Upper lobe of left lung (tissue), 6 donors: ENCODE results near the gene CST7. TPM values are rescaled to one million over a fixed set of nuclear protein-coding genes. Genes with fewer than 3 reads are reported as not detected.

Experiments used
- ATAC-seq, 2 donors: fragments of 200-7000 bp; cut with Tn5 transposase; one replicate each; pipeline ENCODE4 v1.9.1; 2022; ENCODE audit warnings: mild to moderate bottlenecking in 2 of 2, moderate library complexity in 2 of 2; ENCODE audit not compliant: low FRiP score in 2 of 2
- DNase-seq, 2 donors: peaks; one replicate each; pipeline ENCODE4 v3.0.0-alpha.2; 2019 to 2020
- H3K27ac ChIP-seq, 4 donors: fragments of 200-600 bp; sonication (generic); one replicate each; pipeline ENCODE4 v1.5.1; 2016 to 2019
- H3K27me3 ChIP-seq, 4 donors: fragments of 200-600 bp; sonication (generic); one replicate each; pipeline ENCODE4 v1.5.1; 2017 to 2019
- H3K36me3 ChIP-seq, 4 donors: fragments of 200-600 bp; sonication (generic); one replicate each; pipeline ENCODE4 v1.5.1; 2016 to 2019
- H3K4me1 ChIP-seq, 4 donors: fragments of 200-600 bp; sonication (generic); one replicate each; pipeline ENCODE4 v1.5.1; 2018 to 2019
- H3K4me3 ChIP-seq, 4 donors: fragments of 200-600 bp; sonication (generic); one replicate each; pipeline ENCODE4 v1.5.1; 2017 to 2019; ENCODE audit warnings: mild to moderate bottlenecking in 2 of 4, moderate library complexity in 1 of 4
- H3K9me3 ChIP-seq, 4 donors: fragments of 200-600 bp; sonication (generic); one replicate each; pipeline ENCODE4 v1.5.1; 2018 to 2019
- CTCF ChIP-seq, 6 experiments: fragments of 450-650 bp in 4 of 6; fragments of 200-600 bp in 2 of 6; sonication (generic) in 2 of 6; IDR thresholded peaks; one replicate each; pipeline ENCODE4 v1.5.1; 2016 to 2019; ENCODE audit warnings: antibody characterized with exemption in 6 of 6
- EP300 ChIP-seq, 4 donors: sonication (generic); formaldehyde crosslinking; IDR thresholded peaks; one replicate each; pipeline ENCODE4 v1.5.1; 2017; ENCODE audit warnings: antibody characterized with exemption in 4 of 4, control low read depth in 2 of 4
- POLR2A ChIP-seq, 4 donors: fragments of 450-650 bp; IDR thresholded peaks; one replicate each; pipeline ENCODE4 v1.5.1; 2016 to 2017; ENCODE audit warnings: antibody characterized with exemption in 4 of 4, mild to moderate bottlenecking in 2 of 4
- POLR2AphosphoS5 ChIP-seq, 2 donors: sonication (generic); formaldehyde crosslinking; IDR thresholded peaks; one replicate each; pipeline ENCODE4 v1.5.1; 2017; ENCODE audit warnings: antibody characterized with exemption in 2 of 2
- WGBS, 2 donors: methylation state at CpG; one replicate each; pipeline ENCODE4 v1.1.5; 2017 to 2018; 5-methylcytosine and 5-hydroxymethylcytosine counted together
- total RNA-seq, 6 donors: library from RNA; depleted of rRNA in 4 of 6; stranded (reverse); fragments of >200 nt in 4 of 6; gene quantifications; one replicate each; pipeline versions ENCODE4 v1.1.0 to v1.2.1, GENCODE V29; 2016 to 2021
- donor health status: DM: no; HTN: no; CAD: no; lungs with moderate emphysema.
- donor health status: DM: no; HTN: yes; CAD: no; lungs with severe emphysema.

The CST7 gene
- total RNA-seq, 6 donors from 2014 or later = 13.7 to 28.3 (median 15.4) TPM; not detected in 1

- no peak for ATAC-seq
- H3K4me1 ChIP-seq = peaks cover 0 to 15% (median 8%) of the 10 kb centered on the region in 4 donors
- no peaks in the 10 kb centered on the region for H3K9me3 ChIP-seq
- no peak overlapping the region for H3K27ac ChIP-seq
- no peak overlapping the region for H3K4me3 ChIP-seq
- H3K27me3 ChIP-seq = no peaks in the 10 kb centered on the region
- WGBS, 2 donors = 86 to 87% methylated on average over 6 to 7 of the region's 7 CpGs
- TF ChIP-seq EP300 (IDR thresholded peaks at IDR 0.05) (no peak), POLR2A (IDR thresholded peaks at IDR 0.05) (no peak), POLR2AphosphoS5 (IDR thresholded peaks at IDR 0.05) (no peak), CTCF (IDR thresholded peaks at IDR 0.05) (no peak)
- H3K36me3 ChIP-seq = no peaks in the 10 kb centered on the region
- DNase-seq = no peak
Observed at GRCh38 chr20:24933266-24933908, 15.7 kb upstream of the CST7 start.

GRCh38 chr20:24934101-24934661, 14.9 kb upstream of the CST7 start:
- ATAC-seq (no peak), DNase-seq (peak; percentile 9 to 37)
- 74 to 87% methylated on average over 3 to 7 of the region's 9 CpGs for WGBS, 2 donors
- H3K4me1 ChIP-seq = peaks cover 0 to 15% (median 7%) of the 10 kb centered on the region in 4 donors
- no peak overlapping the region for H3K27ac ChIP-seq
- no peaks in the 10 kb centered on the region for H3K9me3 ChIP-seq
- no peaks in the 10 kb centered on the region for H3K36me3 ChIP-seq
- H3K4me3 ChIP-seq = no peak overlapping the region
- H3K27me3 ChIP-seq = no peaks in the 10 kb centered on the region
- TF ChIP-seq POLR2AphosphoS5 (IDR thresholded peaks at IDR 0.05) (no peak), CTCF (IDR thresholded peaks at IDR 0.05) (no peak), POLR2A (IDR thresholded peaks at IDR 0.05) (no peak), EP300 (IDR thresholded peaks at IDR 0.05) (no peak)

GRCh38 chr20:24934716-24935115, 14.4 kb upstream of the CST7 start:
- TF ChIP-seq POLR2A (IDR thresholded peaks at IDR 0.05) (no peak), CTCF (IDR thresholded peaks at IDR 0.05) (no peak), POLR2AphosphoS5 (IDR thresholded peaks at IDR 0.05) (no peak), EP300 (IDR thresholded peaks at IDR 0.05) (no peak)
- H3K4me3 ChIP-seq = no peak overlapping the region
- H3K27me3 ChIP-seq = no peaks in the 10 kb centered on the region
- H3K36me3 ChIP-seq = no peaks in the 10 kb centered on the region
- WGBS, 2 donors = 79 to 86% methylated on average over 3 of the region's 3 CpGs
- ATAC-seq = no peak
- H3K27ac ChIP-seq = no peak overlapping the region
- no peak for DNase-seq
- H3K9me3 ChIP-seq = no peaks in the 10 kb centered on the region
- peaks cover 0 to 10% (median 5%) of the 10 kb centered on the region in 4 donors for H3K4me1 ChIP-seq

- Histone ChIP-seq H3K4me3 (no peak overlapping the region), H3K36me3 (no peaks in the 10 kb centered on the region), H3K27ac (no peak overlapping the region), H3K27me3 (no peaks in the 10 kb centered on the region), H3K4me1 (peaks cover 0 to 8% (median 5%) of the 10 kb centered on the region in 4 donors), H3K9me3 (no peaks in the 10 kb centered on the region)
- ATAC-seq = peak in 1 of 2 donors; percentile 24
- no peak for TF ChIP-seq POLR2AphosphoS5 (IDR thresholded peaks at IDR 0.05)
- TF ChIP-seq EP300 (IDR thresholded peaks at IDR 0.05) = no peak
- TF ChIP-seq POLR2A (IDR thresholded peaks at IDR 0.05) = no peak
- no peak for TF ChIP-seq CTCF (IDR thresholded peaks at IDR 0.05)
- WGBS, 2 donors = 81 to 90% methylated on average over 3 of the region's 3 CpGs
- DNase-seq = no peak
Observed at GRCh38 chr20:24935140-24935539, 13.9 kb upstream of the CST7 start.
